ENCODE data around the gene ADGRB2.

The ADGRB2 gene

GRCh38 chr1:31700468-31701090, 63.6 kb downstream of the ADGRB2 start:
- no peak for DNase-seq (ENCODE audit: low read depth)

GRCh38 chr1:31699341-31699891, 64.7 kb downstream of the ADGRB2 start:
- DNase-seq (ENCODE audit: low read depth), result no peak

GRCh38 chr1:31697369-31697984, 66.7 kb downstream of the ADGRB2 start:
- no peak for DNase-seq (ENCODE audit: low read depth)

GRCh38 chr1:31696242-31696641, 67.9 kb downstream of the ADGRB2 start:
- DNase-seq (ENCODE audit: low read depth), result no peak

- DNase-seq (ENCODE audit: low read depth), result no peak
Observed at GRCh38 chr1:31695327-31695726, 68.8 kb downstream of the ADGRB2 start.

GRCh38 chr1:31694964-31695313, 69.2 kb downstream of the ADGRB2 start:
- no peak for DNase-seq (ENCODE audit: low read depth)

- DNase-seq (ENCODE audit: low read depth), result no peak
Observed at GRCh38 chr1:31694069-31694963, 69.8 kb downstream of the ADGRB2 start.

- no peak for DNase-seq (ENCODE audit: low read depth)
Observed at GRCh38 chr1:31693231-31693630, 70.9 kb downstream of the ADGRB2 start.

GRCh38 chr1:31691951-31692350, 72.2 kb downstream of the ADGRB2 start:
- DNase-seq (ENCODE audit: low read depth), result no peak

GRCh38 chr1:31691446-31691845, 72.7 kb downstream of the ADGRB2 start:
- DNase-seq (ENCODE audit: low read depth), result no peak

- DNase-seq (ENCODE audit: low read depth), result no peak
Observed at GRCh38 chr1:31690921-31691320, 73.2 kb downstream of the ADGRB2 start.

- no peak for DNase-seq (ENCODE audit: low read depth)
Observed at GRCh38 chr1:31689854-31690253, 74.3 kb downstream of the ADGRB2 start.

- no peak for DNase-seq (ENCODE audit: low read depth)
Observed at GRCh38 chr1:31689379-31689778, 74.8 kb downstream of the ADGRB2 start.

- no peak for DNase-seq (ENCODE audit: low read depth)
Observed at GRCh38 chr1:31688233-31688918, 75.8 kb downstream of the ADGRB2 start.

GRCh38 chr1:31687601-31688000, 76.5 kb downstream of the ADGRB2 start:
- no peak for DNase-seq (ENCODE audit: low read depth)

- no peak for DNase-seq (ENCODE audit: low read depth)
Observed at GRCh38 chr1:31685795-31686194, 78.3 kb downstream of the ADGRB2 start.

GRCh38 chr1:31683997-31684396, 80.1 kb downstream of the ADGRB2 start:
- DNase-seq (ENCODE audit: low read depth), result no peak

GRCh38 chr1:31681415-31681814, 82.7 kb downstream of the ADGRB2 start:
- DNase-seq (ENCODE audit: low read depth), result no peak

- DNase-seq (ENCODE audit: low read depth), result no peak
Observed at GRCh38 chr1:31679676-31680230, 84.4 kb downstream of the ADGRB2 start.

GRCh38 chr1:31679091-31679490, 85.0 kb downstream of the ADGRB2 start:
- no peak for DNase-seq (ENCODE audit: low read depth)

- no peak for DNase-seq (ENCODE audit: low read depth)
Observed at GRCh38 chr1:31678681-31679080, 85.5 kb downstream of the ADGRB2 start.

GRCh38 chr1:31677949-31678348, 86.2 kb downstream of the ADGRB2 start:
- no peak for DNase-seq (ENCODE audit: low read depth)

Data from activated gamma-delta T cell treated with anti-CD3 and anti-CD28 coated beads, Interleukin-2, amount 50 U/mL, for 16 hours (primary cell).